Stimulated activated CD4-positive, alpha-beta T cell treated with anti-CD3 and anti-CD28 coated beads, Interleukin-2, amount 100 ng/mL, for 24 hours (primary cell): ENCODE measurements around the gene PTPRM.

Experiments
- DNase-seq, 2 donors: peaks; one replicate each; pipeline ENCODE4 v3.0.0-alpha.2; 2020

Gene PTPRM

DNA sequence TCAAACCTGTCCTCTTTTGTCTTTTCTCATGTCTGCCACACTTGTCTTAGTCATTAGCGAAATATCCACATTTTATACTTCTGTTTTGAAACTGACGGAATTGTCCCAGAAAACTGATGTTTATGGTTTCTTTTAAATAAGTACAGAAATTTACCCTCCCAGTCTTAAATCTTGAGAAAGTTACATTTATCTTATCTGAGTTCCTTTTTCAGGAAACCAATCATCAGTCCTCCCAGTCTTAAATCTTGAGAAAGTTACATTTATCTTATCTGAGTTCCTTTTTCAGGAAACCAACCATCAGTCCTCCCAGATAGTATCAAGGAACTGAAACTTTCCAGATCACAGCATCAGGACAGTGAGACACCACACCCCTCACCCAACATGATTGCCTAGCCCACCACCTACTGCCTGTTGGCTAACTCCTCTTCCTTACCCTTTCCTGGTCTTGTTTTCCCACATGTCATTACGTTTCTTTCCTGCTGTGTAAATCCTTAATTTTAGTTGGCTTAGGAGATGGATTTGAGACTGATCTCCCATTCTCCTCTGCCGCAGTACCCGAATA is 247.7 kb downstream of the PTPRM start:
- no peak for DNase-seq

DNA sequence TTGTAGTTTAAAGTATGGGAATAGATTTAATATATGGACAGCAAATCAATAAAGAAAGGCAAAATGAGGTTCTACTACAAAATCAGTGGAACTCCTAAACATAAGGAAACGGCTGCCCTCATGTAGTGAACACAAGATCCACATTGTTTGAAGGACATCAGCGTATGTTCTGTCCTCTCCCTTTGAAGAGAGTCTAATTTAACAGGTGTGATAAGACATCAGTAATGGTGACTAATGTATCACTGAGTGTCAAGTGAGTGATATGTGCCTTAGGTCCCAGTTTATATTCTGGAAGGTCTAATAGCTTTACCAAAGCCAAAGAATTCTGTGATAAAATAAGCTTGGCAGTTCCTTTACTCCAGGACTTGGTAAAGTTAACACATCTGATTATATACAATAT is 248.7 kb downstream of the PTPRM start:
- DNase-seq, result no peak

DNA sequence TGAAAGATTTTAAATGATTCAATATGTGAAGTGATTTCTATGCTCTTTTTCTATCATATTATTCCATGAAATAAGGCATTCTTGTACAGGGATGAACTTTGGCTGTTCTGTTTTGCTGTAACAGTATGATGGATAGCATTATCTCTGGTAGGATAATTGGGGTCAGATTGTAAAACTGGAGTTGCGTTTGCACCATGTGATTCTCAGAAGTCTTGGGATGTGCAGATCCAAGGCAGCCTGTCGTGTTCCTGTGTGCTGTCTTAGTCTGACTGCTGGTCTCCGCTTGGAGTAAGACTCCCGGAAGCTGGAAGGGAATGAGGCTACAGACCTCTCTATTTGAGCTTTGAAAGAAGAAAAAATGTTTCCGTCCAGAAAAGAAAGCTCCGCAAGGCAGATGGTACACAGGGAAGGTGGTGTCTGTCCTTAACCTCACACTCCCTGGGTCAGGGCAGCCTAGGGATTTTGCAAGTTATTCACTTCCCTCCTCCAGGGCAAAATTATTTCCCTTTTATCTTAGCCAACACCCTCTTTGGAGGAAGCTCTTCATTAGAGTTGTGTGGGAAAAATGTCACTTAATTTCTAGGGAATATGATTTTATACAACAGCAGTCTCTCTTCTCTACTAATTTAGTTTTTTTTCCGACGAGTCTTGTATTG is 250.6 kb downstream of the PTPRM start:
- DNase-seq, result no peak

DNA sequence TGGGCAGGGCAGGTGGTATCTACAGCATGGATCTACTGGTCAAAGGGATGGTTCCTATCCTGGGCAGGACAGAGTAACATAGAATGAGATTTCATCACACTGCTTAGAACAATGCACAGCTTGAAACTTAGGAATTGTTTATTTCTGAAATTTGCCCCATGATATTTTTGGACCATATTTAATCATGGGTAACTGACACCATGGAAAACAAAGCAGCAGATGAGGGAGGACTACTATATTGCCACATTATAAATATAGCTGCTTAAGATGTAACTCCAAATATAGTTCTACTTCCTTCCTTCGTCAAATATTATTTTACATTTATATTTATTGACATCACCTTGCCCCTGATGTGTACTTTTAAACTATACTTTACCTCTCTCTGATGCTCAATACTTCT is 254.7 kb downstream of the PTPRM start:
- DNase-seq, result no peak

DNA sequence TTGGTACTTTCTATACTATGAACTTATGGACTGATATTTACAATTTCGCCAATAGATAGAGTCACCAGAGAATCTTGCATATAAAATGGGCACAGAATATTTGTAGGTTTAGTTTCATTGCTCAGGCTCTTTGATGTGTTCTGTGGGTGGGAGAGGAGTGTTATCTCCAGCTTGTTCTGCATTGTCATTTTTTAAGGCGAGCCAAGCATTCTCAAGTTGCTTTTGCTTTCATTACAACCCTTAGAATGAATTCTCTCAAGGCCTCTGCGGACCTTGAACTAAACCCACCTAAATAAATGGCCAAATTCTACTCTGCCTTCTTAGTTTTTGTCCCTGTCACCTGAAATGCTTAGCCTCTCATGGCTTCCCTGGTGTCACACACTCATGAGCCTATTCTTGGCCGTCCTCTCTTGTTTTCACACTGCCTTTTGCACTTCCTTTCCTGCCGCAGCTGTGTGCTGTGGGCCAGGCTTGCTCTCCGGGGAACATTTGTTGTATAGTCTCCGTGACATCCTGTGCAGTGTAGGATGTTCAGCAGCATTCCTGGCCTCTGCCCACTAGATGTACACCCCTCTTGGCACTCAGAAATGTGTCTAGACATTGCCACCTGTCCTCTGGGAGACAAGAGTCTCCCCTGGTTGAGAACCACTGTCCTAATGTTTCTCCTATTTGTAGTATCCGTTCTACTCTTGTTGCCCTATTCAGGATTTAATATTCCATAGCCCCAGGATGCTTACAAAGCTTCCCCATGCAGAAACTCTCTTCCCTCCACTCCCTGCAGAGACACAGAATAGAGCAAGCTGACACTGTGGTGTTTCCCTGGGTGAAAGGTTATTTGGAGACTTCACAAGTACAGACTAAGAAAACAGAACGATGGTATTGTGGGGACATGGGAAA is 255.6 kb downstream of the PTPRM start:
- DNase-seq, result no peak

DNA sequence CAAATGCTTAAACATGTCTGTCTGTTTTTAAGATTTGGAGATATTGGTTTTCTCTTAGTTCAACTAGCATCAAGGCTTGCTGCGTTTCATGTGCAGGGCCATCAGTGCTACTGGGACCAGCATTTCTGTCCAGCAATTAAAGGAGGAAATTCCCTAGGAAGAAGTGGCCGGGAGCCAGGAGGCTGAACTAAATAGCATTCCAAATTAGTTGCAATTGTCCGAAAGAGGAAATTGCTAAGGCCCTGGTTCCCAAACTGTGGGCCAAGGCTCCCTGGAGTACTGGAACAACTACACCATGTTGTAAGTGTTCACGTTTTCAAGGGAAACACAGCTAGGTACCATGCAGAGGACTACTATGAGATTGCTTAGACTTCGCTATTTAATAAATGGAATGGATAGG is 257.9 kb downstream of the PTPRM start:
- no peak for DNase-seq

DNA sequence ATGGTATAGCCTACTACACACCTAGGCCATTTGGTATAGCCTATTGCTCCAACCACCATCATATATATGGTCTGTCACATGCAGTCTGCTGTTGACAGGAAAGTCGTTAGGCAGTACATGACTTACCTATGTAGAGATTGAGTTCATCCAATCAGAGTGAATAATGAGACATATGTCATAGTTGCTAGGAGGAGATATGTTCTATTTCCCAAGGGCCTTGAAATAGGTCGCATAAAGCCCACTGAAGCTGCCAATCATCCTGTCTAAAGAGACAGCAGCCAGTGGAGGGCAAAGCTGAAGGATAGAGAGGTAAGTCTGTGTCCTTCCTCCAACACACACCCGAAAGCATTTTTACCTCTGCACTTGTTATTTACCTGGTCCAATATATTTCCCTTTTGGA is 263.4 kb downstream of the PTPRM start:
- no peak for DNase-seq

DNA sequence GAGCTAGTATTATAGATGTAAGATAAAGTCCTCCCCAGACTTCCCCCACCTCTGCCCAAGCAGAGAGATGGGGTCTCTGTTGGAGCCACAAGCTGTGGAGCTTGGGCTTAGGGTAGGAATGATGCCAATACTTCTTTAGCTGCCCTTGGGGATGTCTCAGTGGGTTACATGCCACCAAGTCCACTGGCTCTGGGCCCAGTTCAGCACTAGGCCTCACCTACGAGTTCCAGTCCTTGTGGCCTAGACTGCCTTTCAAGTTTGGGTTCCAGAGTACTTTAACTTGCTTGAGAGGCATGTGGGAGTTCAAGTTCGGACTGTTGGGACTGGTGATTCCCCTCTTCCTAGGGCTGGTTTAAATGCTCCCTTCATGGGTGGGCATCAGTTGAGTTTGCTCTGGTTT is 272.4 kb downstream of the PTPRM start:
- DNase-seq, result no peak

DNA sequence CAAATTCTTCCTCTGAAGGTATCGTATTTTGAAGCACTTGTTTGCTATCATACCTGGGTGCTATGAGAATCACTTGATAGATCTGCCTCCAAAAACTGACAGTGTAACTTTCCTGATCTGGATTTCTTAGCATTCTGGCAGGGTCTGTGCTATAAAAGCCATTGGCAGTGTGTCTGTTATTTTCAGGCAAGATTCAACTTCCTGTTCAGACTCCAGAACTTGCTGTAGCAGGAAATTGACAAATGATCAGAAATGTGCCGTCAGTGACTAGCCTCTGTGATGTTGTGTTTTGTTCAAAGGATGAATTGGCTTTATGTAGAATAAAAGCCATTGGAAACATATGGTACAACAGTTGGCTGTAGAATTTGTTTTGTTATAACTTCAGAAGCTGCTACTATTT is 273.3 kb downstream of the PTPRM start:
- no peak for DNase-seq

DNA sequence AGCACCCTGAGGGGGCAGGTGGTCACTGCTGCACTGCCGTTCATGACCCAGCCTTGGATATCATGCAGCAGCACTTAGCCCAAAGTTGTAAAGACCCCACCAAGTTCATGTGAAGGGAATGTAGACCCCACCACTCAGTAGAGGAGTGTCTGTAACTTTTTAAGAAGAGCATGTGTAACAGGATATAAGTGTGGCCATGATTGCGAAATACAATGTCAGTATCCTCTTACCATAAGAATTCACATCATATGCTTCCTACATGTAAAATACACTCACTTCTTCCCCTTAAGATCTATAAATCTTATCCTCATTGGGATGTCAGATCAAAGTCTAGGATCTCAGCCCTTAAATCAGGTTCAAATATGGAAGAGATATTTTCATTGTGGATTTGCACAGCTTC is 276.9 kb downstream of the PTPRM start:
- no peak for DNase-seq

DNA sequence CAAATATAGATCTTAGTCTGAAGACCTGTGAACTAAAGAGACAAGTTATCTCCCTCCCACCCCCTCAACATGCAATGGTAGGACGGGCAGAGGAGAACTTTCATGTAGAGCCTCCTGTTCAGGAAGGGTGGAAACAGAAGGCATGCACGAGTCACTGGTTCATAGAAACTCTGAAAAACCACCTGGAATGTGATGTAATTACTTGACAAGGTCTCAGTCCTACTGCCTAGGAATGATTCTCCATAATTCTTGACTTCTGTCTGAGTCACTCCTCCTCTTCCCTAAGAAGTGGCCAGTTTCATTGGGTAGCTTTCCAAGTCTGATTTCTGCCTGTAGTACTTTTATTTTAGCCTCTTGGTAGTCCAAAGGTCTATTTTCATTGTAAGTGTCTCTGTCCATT is 277.3 kb downstream of the PTPRM start:
- DNase-seq, result no peak

DNA sequence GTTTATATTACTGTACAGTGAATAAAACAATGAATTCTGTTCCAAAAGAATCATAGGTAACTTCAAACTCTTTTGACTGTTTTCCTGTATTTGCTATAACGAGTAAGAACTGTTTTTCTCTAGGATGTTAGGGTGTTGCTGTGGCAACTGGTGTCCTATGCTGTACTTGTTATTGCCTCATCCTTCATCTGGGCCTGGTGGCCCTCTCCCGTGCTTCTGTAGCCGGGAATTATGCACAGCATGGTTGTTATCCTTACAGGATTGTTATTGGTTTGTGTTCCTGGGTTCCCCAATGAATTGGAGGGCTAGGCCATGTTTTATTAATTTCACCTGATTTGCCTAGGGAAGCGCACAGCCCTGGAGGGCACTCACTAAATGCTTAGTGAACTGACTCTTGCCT is 279.2 kb downstream of the PTPRM start:
- DNase-seq, result no peak

DNA sequence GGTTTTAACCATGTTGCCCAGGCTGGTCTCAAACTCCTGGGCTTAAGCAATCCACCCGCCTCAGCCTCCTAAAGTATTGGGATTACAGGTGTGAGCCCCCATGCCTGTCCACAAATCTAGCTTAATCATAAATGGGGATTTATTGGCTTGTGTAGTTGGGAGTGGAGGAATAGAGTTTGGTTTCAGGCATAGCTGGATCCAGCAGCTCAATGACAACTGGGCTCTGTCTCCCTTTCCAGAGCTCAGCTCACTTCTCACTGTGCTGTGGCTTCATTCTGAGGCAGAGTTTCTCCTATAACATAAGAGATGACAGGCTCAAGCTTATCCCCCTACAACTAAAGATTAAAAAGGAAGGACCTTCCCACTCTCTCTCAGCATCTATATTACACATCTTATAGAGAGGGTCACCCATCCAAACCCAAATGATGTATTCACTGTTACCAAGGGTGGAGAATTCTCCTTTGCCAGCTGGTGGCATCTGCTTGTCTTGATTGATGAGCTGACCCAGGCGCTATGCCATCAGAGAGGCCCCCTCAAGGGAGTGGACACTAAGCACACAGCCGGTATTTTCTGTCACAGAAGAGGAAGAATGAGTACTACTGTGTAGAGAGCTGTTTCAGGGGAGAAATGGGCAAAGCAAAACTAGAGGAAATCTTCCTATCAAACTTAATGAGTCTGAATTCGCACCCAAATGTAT is 280.4 kb downstream of the PTPRM start:
- no peak for DNase-seq

DNA sequence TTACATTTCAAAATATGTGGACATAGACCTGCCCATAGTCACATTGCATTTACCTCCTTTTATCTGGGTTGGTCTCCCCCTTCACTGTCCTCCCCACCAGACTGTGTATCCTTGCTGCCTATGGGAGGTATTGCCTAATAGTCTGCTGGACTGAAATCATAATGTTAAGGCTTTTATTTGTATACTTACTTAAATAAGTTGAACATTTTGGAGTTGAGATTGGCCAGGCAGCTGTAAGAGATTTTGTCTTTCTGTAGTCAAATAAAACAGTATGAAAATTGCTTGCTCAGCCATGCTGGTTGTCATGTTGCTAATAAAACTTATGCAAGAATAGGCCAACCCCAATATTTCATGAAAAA is 280.9 kb downstream of the PTPRM start:
- no peak for DNase-seq

DNA sequence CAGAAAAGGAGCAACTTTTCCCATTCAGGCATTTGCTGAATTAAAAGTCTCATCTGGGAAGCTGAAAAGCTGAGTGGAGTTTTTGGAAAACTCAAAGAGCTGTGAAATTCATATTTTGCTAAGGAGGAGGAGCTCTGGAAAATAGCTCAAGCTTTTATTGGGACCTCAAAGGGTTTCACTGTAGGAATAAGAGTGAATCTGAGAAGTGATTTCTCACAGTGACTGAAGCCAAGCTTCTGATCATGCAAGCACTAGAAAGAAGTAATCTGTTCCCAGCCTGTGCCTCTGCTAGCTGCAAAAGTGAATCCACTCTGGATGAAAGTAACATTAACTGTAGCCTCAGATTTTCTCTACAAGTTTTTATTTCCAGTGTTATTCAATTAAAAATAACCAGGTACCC is 283.3 kb downstream of the PTPRM start:
- DNase-seq, result no peak

DNA sequence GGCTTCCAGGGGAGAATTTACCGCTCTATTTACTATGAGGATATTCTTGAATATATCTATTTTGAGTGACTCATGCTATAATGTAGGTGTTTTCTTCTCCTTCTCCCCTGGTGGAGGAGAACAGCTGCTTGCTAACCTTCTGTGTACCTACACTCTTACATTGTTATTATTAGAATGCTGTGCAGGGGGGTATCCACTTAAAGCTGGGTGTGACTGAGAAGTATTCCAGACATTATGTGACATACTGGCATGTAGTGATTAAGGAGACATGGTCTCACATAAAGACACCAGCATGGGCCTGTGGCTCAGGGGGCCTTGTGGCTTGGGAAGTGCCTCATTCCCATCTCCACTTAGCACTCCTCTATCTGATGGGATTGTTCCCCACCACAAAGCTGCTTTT is 287.9 kb downstream of the PTPRM start:
- no peak for DNase-seq

DNA sequence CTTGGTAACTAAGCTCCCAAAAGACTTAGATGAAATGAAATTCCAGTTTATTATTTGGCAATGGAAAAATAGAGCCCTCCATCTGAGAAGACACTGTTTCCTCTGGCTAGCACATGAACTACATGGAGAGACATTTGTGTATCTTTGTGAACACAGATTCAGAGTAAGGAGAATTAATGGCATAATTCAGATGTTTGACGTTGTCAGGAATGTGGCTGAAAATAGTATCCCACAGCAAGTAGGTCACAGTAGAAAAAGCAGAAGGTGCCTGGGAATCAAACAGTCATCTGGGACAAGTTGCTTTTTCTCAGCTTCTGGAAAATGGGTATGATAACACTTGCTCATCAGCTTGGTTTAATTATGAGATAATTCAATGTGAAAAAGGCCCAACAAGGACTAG is 288.6 kb downstream of the PTPRM start:
- no peak for DNase-seq

DNA sequence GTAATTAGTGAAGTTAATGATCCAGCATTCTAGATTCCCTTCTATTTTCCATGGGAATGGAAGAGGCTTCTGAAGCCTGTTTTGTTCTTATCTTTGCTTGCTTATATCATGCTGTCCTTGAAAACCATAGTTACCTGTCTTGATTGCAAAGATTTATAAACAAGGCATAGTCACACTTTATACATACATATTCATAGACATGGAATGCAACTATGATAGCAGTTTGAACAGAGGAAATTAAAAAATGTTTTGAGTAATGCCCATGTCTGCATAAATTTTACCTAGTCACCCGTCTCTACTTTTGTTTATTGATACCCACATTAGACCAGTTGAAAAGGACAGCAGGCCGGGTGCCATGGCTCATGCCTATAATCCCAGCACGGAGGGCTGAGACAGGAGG is 289.0 kb downstream of the PTPRM start:
- DNase-seq, result no peak

DNA sequence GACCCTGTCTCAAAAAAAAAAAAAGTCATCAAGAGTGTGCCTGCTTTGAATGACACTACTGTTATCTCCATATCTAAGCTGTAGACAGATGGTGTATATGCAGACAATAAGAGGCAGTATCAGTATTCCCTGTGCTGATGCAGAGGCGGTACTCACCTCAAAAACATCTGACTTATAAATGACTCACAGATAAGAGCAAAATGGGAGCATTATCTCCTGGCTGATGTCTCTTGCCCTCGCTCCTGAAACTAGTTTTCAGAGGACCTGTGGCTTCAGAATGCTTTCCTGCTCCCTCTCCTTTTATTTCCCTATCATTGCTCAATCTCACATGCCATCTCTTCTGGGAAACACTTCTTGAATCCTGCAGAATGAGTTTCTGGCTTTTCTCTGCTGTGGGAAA is 289.6 kb downstream of the PTPRM start:
- DNase-seq, result no peak

DNA sequence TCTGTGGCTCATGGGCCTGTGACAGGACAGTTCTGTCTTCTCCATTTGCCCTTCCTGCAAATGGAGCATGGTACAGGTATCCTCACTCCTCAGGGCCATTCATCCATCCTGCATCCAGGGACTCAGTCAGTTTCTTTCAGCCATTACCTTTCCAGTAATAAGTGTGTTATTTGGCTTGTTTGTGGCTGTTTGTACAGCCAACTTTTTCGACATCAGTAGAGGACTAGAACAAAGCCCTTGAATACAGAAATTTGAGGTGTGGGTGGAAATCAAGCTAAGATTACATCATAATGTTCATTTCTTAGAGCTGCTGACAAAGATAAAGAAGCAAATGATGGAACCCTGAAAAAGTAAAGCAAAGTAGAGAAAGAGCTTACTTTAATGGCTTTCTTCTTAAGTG is 290.4 kb downstream of the PTPRM start:
- DNase-seq, result no peak

DNA sequence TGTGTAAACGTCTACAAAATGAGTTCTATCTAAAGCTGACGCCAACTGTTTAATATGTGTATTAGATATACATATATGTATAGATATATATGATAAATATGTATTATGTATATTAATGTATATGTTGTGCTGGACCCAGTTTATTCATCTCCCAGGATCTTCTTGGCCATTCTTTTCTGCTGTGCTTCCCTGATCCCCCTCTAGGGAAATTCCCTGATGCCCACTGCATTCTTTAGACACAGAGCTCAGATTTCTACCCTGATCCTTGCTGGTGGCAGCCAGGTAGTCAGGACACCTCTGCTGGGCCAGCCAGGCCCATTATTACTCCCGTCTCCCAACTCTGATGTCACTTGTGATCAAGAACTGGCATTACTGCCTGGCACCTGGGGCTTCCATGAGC is 292.0 kb downstream of the PTPRM start:
- no peak for DNase-seq

DNA sequence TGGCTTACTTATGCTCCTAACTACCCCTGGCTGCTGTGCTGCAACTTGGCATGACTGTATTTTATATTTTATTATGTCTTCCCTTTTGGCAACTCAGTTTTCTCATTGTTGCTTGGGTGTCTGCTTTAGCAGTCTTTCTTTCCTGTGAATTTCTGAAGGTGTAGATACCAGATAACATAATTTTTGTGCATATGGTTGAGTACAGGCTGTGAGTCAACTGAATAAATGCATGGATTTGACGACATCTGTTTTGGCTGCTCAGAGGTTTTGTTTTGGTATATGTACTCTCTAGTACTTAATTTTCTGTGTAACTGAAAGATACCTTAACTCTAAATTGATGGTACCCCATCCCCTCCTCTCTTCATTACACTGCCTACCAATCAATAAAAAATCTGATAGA is 303.1 kb downstream of the PTPRM start:
- no peak for DNase-seq

DNA sequence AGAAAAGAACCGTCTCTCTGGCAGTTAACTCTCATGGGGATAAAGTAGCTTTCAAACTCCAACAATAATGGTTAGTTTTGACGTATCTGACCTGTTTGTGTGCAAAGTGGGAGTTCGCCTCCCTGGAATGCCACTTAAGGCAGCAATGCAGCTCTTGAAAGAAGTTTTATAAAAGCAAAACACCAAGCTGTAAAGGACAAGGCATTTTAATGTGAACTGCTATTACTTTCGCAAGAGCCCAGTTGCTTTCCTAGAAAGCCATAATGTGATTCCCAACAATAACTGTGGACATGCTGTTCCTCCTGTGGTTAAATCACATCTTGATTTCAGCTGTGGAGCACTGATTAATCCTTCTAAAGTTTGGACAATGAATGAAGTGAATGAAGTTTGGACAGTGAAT is 303.7 kb downstream of the PTPRM start:
- DNase-seq, result no peak
